Loucy (cell line): ENCODE measurements around the gene P4HA3.

ENCODE experiments used
- EZH2phosphoT487 ChIP-seq: fragments of 200-600 bp; IDR thresholded peaks from 2 replicates; pipeline ENCODE4 v1.6.1; 2018; ENCODE audit warnings: antibody characterized with exemption, mild to moderate bottlenecking, moderate library complexity, borderline replicate concordance
- TF ChIP-seq, protein P1 (sequence below): fragments of 200-600 bp; sonication (generic); conservative IDR thresholded peaks from 2 replicates; pipeline ENCODE4 v1.5.1; 2014; ENCODE audit warnings: mild to moderate bottlenecking, antibody characterized with exemption, low read length

GRCh38 chr11:74256378-74257133, 54.9 kb downstream of the P4HA3 start:
- TF ChIP-seq, protein P1, sequence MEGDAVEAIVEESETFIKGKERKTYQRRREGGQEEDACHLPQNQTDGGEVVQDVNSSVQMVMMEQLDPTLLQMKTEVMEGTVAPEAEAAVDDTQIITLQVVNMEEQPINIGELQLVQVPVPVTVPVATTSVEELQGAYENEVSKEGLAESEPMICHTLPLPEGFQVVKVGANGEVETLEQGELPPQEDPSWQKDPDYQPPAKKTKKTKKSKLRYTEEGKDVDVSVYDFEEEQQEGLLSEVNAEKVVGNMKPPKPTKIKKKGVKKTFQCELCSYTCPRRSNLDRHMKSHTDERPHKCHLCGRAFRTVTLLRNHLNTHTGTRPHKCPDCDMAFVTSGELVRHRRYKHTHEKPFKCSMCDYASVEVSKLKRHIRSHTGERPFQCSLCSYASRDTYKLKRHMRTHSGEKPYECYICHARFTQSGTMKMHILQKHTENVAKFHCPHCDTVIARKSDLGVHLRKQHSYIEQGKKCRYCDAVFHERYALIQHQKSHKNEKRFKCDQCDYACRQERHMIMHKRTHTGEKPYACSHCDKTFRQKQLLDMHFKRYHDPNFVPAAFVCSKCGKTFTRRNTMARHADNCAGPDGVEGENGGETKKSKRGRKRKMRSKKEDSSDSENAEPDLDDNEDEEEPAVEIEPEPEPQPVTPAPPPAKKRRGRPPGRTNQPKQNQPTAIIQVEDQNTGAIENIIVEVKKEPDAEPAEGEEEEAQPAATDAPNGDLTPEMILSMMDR = no peak
- TF ChIP-seq EZH2phosphoT487 = no peak
